GM23248 (cell line): ENCODE data around the gene TMEM266. TPM values are rescaled to one million over a fixed set of nuclear protein-coding genes. Genes with fewer than 3 reads are reported as not detected.

Experiments used
- DNase-seq: peaks from one replicate; pipeline ENCODE4 v3.0.0-alpha.2; 2015
- H2AFZ ChIP-seq: fragments of 200-600 bp; sonication (generic); 2 replicates; pipeline ENCODE4 v1.6.1; 2016; ENCODE audit warnings: antibody characterized with exemption
- H3F3A ChIP-seq: fragments of 200-600 bp; sonication (generic); 2 replicates; pipeline ENCODE4 v1.6.1; 2016; ENCODE audit warnings: mild to moderate bottlenecking, antibody characterized with exemption, mixed run types; ENCODE audit not compliant: insufficient read depth
- H3K27ac ChIP-seq: fragments of 200-600 bp; sonication (generic); 2 replicates; pipeline ENCODE4 v1.5.1; 2016; ENCODE audit warnings: mild to moderate bottlenecking
- H3K27me3 ChIP-seq: fragments of 200-600 bp; sonication (generic); replicated peaks from 2 replicates; pipeline ENCODE4 v1.6.1; 2016; ENCODE audit warnings: mild to moderate bottlenecking; ENCODE audit not compliant: insufficient read depth
- H3K36me3 ChIP-seq: fragments of 200-600 bp; sonication (generic); 2 replicates; pipeline ENCODE4 v1.6.1; 2016; ENCODE audit warnings: low read depth, mild to moderate bottlenecking
- H3K4me1 ChIP-seq: fragments of 200-600 bp; sonication (generic); 2 replicates; pipeline ENCODE4 v1.6.1; 2016; ENCODE audit warnings: mild to moderate bottlenecking; ENCODE audit not compliant: insufficient read depth
- H3K4me2 ChIP-seq: fragments of 200-600 bp; sonication (generic); one replicate; pipeline ENCODE4 v1.6.1; 2016; ENCODE audit warnings: mild to moderate bottlenecking; ENCODE audit not compliant: unreplicated experiment
- H3K4me3 ChIP-seq: fragments of 200-600 bp; sonication (generic); 2 replicates; pipeline ENCODE4 v1.5.1; 2016; ENCODE audit warnings: mild to moderate bottlenecking
- H3K79me2 ChIP-seq: fragments of 200-600 bp; sonication (generic); 2 replicates; pipeline ENCODE4 v1.6.1; 2016; ENCODE audit warnings: mild to moderate bottlenecking; ENCODE audit not compliant: insufficient read depth
- H3K9ac ChIP-seq: fragments of 200-600 bp; sonication (generic); 2 replicates; pipeline ENCODE4 v1.6.1; 2016; ENCODE audit warnings: mild to moderate bottlenecking
- H3K9me2 ChIP-seq: fragments of 200-600 bp; sonication (generic); 2 replicates; pipeline ENCODE4 v1.6.1; 2016; ENCODE audit warnings: mixed run types, mild to moderate bottlenecking, moderate library complexity; ENCODE audit not compliant: insufficient read depth
- H3K9me3 ChIP-seq: fragments of 200-600 bp; sonication (generic); one replicate; pipeline ENCODE4 v1.6.1; 2017; ENCODE audit warnings: low read depth
- H4K20me1 ChIP-seq: fragments of 200-600 bp; sonication (generic); 2 replicates; pipeline ENCODE4 v1.6.0; 2016; ENCODE audit not compliant: insufficient read depth
- EZH2 ChIP-seq: fragments of 200-600 bp; sonication (generic); IDR thresholded peaks from 2 replicates; pipeline ENCODE4 v1.6.1; 2018; ENCODE audit warnings: antibody characterized with exemption, mild to moderate bottlenecking; ENCODE audit not compliant: insufficient read depth, poor library complexity, severe bottlenecking
- EZH2phosphoT487 ChIP-seq: fragments of 200-600 bp; sonication (generic); IDR thresholded peaks from 2 replicates; pipeline ENCODE4 v1.6.1; 2018; ENCODE audit warnings: antibody characterized with exemption, moderate library complexity, mild to moderate bottlenecking, low read depth; ENCODE audit not compliant: insufficient read depth
- WGBS, 2 experiments: methylation state at CpG; one replicate each; pipeline ENCODE4 v1.1.6; 2015 to 2017; ENCODE audit warnings: low lambda C conversion rate in 2 of 2, low coverage in 1 of 2; ENCODE audit errors: missing lambda C conversion rate in 2 of 2; 5-methylcytosine and 5-hydroxymethylcytosine counted together
- in situ Hi-C: fragments of 300-500 bp; cut with MboI; formaldehyde crosslinking; loops from 2 replicates; pipeline ENCODE4 v1.15.0; 2020
- polyA plus RNA-seq: library from polyadenylated mRNA; unstranded; fragments of >200 nt; fragmentation: Nextera tagmentation; extraction: Ambion mirVana; gene quantifications from 2 replicates; pipeline ENCODE4 v1.2.1, GENCODE V29; 2016
- total RNA-seq: library from RNA; depleted of rRNA; stranded (reverse); fragments of >200 nt; shearing (Covaris generic); gene quantifications from 2 replicates; pipeline ENCODE4 v1.2.3, GENCODE V29; 2014

TMEM266 gene
- total and polyA plus RNA-seq, 2 experiments from 2014 or later, result not detected

- Histone ChIP-seq H2AFZ (no peak overlapping the region), H3K9ac (no peak overlapping the region), H3K4me1 (no peaks in the 10 kb centered on the region), H3K4me3 (no peak overlapping the region), H3K9me2 (no peaks in the 10 kb centered on the region), H3K27ac (no peak overlapping the region), H3F3A (no peaks in the 10 kb centered on the region), H3K79me2 (no peaks in the 10 kb centered on the region), H3K27me3 (peaks cover 27% of the 10 kb centered on the region; the same call in 1 of the 2 replicates), H3K36me3 (no peaks in the 10 kb centered on the region), H3K4me2 (no peak overlapping the region), H4K20me1 (no peaks in the 10 kb centered on the region), H3K9me3 (no peaks in the 10 kb centered on the region)
- in situ Hi-C loops, result loop anchor here (25.0 kb wide), 1 partner anchor 315 kb away; no protein-coding TSS in a partner anchor
- no peak for TF ChIP-seq EZH2phosphoT487
- no peak for TF ChIP-seq EZH2
- WGBS, 2 experiments, result 23 to 32% methylated on average over 2 of the region's 2 CpGs
- no peak for DNase-seq
These were observed 67.4 kb downstream of the TMEM266 start for GRCh38 chr15:76127169-76127568.

DNA sequence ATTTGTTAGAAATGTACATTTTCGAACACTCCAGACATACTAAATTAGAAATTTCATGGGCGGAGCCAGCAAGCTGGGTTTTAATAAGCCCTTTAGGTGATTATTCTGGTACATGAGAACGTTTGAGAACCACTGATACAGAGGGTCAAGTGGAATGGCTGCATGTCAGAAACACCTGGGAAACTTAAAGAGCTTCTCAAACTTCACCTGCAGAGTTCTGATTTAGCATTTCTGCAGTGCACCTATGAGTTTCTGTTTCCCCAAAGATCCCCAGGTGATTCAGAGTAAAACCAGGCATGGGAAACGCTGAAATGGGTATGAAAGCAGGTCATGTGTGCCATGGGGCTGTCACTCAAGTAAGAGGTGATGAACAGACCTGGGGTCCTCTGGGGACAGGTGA lies 68.1 kb downstream of the TMEM266 start:
- TF ChIP-seq EZH2 (no peak), EZH2phosphoT487 (no peak)
- Histone ChIP-seq H3K9me3 (no peaks in the 10 kb centered on the region), H3K4me2 (no peak overlapping the region), H3K36me3 (no peaks in the 10 kb centered on the region), H3K4me3 (no peak overlapping the region), H3K4me1 (no peaks in the 10 kb centered on the region), H3K27me3 (peaks cover 23% of the 10 kb centered on the region; the same call in 1 of the 2 replicates), H3F3A (no peaks in the 10 kb centered on the region), H3K9ac (no peak overlapping the region), H4K20me1 (no peaks in the 10 kb centered on the region), H3K27ac (no peak overlapping the region), H3K79me2 (no peaks in the 10 kb centered on the region), H3K9me2 (no peaks in the 10 kb centered on the region), H2AFZ (no peak overlapping the region)
- in situ Hi-C loops, result loop anchor here (25.0 kb wide), 1 partner anchor 316 kb away; no protein-coding TSS in a partner anchor
- no peak for DNase-seq
- 37 to 39% methylated on average over 4 of the region's 4 CpGs for WGBS, 2 experiments

DNA sequence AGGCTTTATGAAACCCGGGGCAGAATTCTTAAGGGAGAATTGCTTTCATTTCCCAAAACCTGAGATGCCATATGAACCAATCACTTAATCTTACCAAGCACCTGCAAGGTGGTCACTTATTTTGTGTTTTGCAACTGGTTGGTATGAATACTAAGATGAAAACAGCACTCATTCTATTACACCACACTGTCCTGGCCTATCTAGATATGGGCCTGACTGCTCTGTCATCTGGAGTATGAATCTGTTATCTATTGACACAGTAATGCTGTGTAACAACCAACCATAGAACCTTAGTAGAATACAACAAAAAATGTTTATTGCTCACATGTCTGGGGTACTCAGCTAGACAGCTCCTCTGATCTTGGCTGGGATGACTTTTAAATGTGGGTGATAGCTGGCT lies 74.8 kb downstream of the TMEM266 start:
- H3K4me1 ChIP-seq, result no peaks in the 10 kb centered on the region
- H3K9me2 ChIP-seq, result no peaks in the 10 kb centered on the region
- H3K27ac ChIP-seq, result no peak overlapping the region
- WGBS, 2 experiments, result 46 to 75% methylated on average over 1 of the region's 1 CpG
- no peaks in the 10 kb centered on the region for H3F3A ChIP-seq
- no peak for TF ChIP-seq EZH2
- no peak for TF ChIP-seq EZH2phosphoT487
- H3K4me3 ChIP-seq, result no peak overlapping the region
- no peaks in the 10 kb centered on the region for H3K9me3 ChIP-seq
- no peak overlapping the region for H3K9ac ChIP-seq
- H3K4me2 ChIP-seq, result no peak overlapping the region
- no peak overlapping the region for H2AFZ ChIP-seq
- H3K79me2 ChIP-seq, result no peaks in the 10 kb centered on the region
- H3K27me3 ChIP-seq, result peaks cover 21% of the 10 kb centered on the region; the same call in 1 of the 2 replicates
- H3K36me3 ChIP-seq, result no peaks in the 10 kb centered on the region
- no peaks in the 10 kb centered on the region for H4K20me1 ChIP-seq
- DNase-seq, result no peak
- in situ Hi-C loops, result loop anchor here (25.0 kb wide), 1 partner anchor 322 kb away; no protein-coding TSS in a partner anchor

DNA sequence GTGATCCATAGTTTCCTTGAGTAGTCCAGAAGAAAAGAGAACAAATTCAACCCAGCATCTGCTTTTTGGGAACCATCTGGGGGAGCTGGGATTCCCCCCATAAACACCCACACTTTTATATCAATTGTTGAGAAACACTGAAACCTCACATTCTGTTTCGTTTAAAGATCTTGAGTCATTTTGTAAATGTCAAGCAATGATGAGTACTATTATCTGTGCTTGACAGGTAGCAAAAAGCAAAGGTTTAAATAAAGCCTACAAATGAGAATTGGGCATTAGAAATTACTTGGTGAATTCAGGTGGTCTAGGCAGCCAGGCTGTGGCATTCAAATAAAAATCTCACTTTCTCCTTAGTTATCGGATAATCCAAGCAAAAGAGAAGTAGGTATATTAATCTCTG lies 75.7 kb downstream of the TMEM266 start:
- no peak overlapping the region for H3K9ac ChIP-seq
- no peak overlapping the region for H3K4me2 ChIP-seq
- in situ Hi-C loops, result loop anchor here (25.0 kb wide), 1 partner anchor 323 kb away; no protein-coding TSS in a partner anchor
- no peaks in the 10 kb centered on the region for H4K20me1 ChIP-seq
- TF ChIP-seq EZH2phosphoT487 (no peak), EZH2 (no peak)
- no peaks in the 10 kb centered on the region for H3F3A ChIP-seq
- H3K4me1 ChIP-seq, result no peaks in the 10 kb centered on the region
- no peak overlapping the region for H3K27ac ChIP-seq
- no peak overlapping the region for H3K4me3 ChIP-seq
- DNase-seq, result no peak
- no peaks in the 10 kb centered on the region for H3K9me2 ChIP-seq
- H3K9me3 ChIP-seq, result no peaks in the 10 kb centered on the region
- H2AFZ ChIP-seq, result no peak overlapping the region
- peaks cover 18% of the 10 kb centered on the region; the same call in 1 of the 2 replicates for H3K27me3 ChIP-seq
- no peaks in the 10 kb centered on the region for H3K36me3 ChIP-seq
- 76 to 81% methylated on average over 2 of the region's 2 CpGs for WGBS, 2 experiments
- no peaks in the 10 kb centered on the region for H3K79me2 ChIP-seq
